GM21786 (cell line): ENCODE data around the gene COQ9.
A peak's percentile ranks its signal among the peaks of the same experiment; 100 is the strongest.

Experiments
- ATAC-seq: cut with Tn5 transposase; IDR thresholded peaks from one replicate; pipeline ENCODE4 v1.9.1; 2021; ENCODE audit not compliant: unreplicated experiment

COQ9 gene

DNA sequence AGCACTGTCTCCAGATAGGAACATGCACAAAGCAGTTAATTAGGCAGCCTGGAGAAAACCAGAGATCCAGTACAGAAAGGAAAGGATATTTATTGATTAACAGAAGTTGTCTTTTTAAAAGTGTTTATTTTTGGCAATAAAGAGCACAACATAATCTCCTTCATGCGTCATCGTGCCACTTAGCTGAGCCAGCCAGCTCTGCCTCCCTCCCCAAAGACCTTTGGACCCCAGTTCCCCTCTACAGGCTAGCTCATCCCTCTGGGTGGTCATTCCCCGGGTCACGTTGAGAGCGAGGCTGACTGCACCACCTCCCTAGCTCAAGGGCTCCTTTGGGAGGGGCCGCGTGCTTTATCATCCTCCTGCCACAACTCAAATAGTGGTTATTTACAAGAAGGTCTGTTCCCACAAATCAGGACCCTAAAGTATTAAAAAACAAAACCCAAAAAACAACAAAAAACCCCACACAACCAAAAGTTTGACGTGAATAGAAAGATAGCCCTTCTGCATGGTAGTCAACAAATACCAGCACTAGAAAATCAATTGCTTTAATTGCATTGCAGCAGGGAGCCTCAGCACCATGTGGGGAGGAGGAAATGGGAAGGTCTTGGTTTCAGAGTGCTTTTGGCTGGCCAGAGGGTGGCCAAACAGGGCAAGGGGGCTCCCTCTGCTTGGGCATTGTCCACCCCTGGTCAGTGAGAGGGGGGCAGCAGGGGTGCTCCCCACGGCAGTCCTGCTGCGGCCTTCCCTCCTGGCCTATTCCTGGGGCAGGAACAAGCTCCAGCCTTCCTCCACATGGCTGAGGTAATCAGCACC lies 24.8 kb downstream of the COQ9 start:
- ATAC-seq = no peak

DNA sequence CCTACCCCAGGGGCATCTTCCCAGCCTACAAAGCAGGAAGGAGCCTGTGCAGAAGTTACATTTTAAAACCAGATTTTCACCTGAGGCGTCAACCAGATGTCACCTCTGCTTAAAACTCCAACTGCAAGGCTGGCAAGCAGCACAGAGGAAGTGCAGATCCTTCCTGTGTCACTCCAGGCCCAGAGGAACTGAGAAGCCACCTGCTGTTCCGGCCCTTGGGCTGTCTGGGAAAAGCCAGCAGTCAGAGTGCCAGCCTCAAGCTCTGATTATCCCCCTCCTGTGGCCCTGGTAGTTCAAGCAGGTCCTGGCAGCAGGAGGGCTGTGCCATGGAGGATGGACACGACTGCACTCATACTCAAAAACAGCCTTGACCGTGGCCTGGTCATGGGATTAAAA lies 25.4 kb downstream of the COQ9 start:
- ATAC-seq = no peak

DNA sequence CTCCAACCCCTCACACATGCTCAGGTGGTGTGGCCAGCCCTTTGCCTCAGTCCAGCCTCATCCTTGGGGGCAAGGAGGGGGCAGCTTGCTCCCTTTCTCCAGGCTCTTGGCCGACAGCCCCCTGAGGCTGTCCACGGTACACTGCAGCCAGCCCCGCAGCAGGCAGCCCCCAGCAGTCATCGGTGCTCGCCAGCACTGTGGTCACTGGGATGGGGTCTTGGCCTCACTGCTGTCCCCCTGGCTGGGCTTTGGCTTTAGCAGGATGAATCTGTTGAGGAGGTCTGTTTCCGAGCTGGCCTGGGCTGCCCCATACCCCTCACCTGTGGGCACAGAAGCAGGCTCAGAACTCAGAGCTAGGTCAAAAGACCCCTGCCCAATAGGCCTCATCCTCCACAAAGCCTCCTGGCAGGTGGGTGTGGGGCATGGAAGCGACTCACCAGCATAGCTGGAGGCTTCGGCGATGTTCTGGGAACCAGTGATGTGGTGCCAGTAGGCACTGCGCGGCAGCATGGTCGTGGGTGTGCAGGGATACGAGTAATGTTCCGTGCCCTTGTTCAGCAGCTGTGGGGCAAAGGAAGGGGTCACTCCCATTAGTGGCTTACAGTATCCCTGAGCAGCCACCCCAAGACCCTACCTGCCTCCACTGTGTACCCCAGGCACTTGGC lies 26.0 kb downstream of the COQ9 start:
- no peak for ATAC-seq

DNA sequence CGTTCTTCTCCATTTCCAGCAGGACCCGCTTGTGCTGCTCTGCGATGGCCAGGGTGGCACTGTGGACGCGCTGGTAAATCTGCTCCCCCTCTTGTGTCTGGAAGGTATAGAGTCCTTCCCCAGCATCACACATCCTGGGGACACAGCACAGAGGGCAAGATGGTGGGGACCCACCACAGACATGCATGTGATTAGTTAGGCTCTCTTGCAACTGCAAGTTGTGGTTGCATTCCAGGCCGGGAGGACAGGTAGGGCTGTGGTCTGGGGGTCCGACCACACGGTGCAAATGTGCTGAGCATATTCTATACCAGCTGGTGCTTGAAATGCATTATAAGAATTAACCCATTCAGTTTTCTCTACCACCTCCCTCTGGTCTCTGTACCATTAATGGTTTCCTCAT lies 26.6 kb downstream of the COQ9 start:
- no peak for ATAC-seq

DNA sequence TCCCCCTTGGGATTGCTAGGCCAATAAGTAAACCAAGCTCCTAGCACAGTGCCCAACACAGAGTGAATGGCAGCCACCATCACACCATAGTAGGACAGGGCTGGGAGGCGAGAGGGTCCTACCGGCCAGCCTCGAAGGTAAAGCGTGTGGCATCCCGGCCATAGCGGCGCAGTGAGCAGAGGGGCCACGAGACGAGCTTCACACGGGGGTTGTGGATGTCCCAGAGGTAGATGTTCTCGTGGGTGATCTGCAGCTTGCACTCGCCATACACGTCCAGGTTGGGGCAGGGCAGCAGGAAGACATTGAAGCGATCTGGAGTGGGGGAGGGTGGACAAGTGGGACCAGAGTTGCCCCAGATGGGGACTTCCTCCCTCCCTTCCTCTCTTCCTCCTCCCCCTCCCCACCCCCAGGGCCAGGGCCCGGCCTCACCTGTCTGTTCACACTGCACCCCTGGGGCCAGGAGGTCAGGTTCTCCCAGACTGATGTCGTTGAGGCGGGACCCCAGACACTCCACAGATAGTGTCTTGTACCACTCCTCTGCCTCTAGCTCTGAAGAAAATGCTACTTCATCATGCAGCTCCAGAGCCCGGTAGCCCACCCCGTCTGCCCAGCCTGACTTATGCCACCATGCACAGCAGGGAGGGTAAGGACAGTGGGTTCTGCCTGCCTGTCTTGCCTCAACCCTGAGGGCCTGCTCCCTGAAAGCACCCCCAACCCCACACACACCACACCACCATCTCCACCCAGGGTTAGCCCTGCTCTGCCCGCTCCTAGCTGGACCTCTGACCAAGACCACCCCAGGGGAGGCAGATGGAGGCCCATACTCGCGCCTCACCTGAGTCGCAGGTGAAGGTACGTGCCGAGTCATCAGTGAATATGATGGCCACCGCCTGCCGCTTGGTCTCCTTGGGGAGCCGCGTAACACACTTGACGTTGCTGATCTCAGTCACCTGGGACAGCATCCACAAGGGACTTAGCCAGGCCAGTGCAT lies 27.7 kb downstream of the COQ9 start:
- ATAC-seq = no peak

DNA sequence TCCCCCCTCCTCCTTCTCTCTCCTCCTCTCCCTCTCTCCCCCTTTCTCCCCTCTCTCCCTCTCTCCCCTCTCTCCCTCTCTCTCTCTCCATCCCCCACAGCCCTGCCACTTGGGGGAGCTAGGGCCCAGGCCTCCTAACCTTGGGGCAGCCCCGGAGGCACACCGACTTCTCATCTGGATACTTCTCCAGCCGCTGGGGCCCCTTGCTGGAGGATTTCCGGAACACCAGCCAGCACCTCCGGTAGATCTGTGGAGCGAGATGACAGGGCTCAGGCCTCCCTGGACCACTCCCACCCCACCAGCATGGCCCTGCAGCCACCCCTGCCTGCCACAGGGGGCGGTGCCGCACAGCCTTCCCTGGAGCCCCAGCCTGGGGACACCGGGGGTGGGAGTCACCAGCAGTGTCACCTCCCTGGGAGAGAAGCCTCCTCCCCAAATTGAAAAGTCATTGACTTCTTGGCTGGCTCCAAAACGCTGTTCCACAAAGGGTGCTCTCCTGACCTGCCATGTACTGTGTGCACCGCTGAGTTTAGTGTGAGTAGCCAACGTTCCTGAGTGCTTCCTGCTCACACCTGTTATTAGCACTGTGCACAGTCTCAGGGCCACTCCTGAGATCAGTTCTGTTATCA lies 28.5 kb downstream of the COQ9 start:
- peak; percentile 91 for ATAC-seq

DNA sequence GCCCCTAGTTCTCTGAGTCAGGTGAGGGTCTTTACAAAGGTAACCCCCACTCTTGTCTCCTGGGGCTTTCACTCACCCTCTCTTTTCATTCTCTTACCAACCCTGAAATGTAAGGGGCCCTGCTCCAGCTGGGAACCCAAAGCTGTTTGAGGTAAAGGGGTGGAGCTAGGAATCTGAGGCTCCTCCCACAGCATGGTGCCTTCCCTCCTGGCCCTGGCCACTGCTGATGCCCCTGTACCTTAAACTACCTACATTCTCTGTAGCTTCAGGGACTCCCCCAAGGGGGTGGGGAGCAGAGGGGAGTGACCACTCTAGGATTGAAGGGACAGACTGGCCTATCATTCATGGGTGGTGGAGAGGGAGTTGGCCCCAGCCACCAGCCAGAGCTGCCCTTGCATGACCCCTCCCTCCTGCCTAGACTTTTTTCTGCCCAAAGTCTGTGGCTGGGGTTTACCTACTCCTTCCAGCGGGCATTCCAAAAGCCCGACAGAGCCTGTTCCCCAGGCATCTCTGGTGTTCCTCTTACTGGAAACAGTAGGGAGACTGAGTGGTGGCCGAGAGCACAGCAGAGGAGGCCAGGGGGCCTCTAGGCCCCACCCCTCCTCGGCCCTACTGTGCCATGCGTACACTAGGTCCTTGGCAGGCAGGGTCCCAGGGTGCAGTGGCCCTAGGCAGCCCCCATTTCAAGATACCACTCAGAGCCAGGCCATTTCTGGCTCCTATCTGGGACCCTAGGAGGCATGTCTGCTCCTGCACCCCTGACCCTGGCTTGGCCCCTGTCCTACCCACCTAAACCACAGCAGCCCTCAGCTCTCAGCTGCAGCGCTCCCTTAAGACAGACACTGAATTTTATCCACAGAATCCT lies 29.5 kb downstream of the COQ9 start:
- no peak for ATAC-seq

DNA sequence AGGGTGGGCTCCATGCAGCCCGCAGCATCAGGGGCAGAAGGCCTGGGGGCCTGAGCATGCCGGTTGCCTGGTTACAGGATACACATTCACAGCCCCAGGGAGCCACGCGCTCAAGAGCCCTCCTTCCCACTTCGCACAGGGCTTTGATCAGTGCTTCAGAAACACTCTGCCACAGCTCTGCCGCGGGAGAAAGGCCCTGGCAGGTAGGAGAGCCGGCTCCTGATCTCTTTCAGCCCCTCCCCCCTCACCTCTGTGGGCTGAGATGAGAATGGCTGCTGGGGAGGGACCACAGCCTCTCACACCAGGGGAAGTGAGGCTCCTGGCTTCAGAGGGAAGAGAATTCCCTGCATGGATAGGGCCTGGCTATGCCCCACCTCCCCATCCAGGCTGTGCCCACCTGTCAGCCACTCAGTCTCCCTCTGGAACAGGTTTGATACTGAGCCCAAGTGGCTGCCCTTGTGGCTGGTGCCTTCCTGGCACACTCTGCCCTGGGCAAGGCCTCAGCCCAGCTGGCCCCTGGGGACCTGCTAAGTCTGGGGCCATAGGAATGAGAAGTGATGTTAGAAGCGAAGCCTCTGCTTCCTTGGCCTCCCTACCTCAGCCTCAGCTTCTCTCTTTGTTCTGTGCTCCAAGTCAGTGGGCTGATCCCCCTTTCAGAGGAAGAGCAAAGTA lies 30.4 kb downstream of the COQ9 start:
- no peak for ATAC-seq

DNA sequence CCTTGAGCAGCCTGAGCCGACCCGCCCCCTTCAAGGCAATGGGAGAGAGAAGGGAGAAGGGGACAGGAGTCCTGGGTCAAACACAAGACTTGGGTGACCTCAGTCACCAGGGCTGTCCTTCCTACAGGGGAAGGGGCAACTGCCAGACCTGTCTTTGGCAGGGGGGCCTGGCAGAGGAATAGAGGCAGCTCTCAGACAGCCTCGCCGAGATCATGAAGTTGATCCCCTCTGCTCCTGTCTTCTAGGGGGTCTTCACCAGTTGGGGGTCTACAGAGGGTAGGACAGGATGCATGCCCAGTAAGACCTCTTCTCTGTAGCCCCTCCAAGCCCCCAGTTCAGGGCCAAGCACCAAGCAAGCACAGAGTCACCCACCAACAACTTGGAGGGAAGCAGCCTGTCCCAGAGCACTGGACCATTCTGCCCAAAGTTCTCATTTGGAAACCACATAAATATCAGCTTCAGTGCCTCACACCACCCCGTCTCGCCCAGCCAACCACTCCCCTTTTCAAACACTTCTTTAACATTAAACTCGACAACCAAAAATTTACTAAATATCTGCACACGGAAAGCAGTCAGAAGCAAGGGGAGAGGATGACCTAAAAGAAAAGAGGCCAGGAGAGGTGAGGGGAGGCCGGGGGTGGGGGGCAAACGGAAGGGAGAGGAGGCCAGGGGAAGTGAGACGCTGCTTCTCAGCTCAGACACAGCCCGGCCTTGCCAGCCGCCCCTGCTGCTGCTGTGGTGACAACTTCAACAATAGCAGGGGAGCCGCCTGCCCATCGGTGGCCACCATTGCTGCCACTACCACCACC lies 31.3 kb downstream of the COQ9 start:
- no peak for ATAC-seq

DNA sequence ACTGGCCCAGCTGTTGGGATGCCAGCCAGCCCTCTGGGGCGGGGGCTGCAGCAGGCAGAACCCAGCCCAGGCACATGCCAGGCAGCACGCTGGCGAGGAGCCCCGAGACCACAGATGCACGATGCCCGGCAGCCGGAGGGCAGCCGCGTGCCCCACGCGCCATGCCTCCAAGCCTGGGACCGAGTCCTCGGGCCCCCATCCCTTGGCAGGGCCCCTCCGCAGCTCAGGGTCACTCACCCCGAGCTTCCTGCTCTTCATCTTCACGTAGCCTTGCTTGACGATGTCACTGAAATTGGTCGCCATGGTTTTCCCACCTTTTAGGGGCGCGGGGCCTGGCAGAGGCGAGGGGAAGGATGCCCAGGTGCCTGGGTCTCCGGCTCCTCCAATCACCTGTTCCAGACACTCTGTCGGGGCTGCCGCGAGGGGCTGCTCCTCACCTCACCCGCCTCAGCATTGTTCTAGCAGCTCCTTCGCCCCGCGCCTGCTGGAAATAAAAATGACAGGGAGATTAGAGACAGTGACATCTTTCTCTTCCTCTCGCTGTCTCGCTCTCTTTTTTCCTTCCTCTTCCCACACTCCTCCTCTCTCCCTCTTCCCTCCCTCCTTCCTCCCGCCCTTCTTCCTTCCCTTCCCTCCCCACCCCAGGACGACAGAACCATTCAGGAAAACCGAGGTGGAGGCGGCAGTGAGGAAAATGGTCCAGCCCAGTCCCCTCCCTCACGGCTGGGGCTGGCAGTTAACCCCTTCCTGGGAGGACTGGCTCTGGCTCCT lies 32.1 kb downstream of the COQ9 start:
- ATAC-seq = no peak

DNA sequence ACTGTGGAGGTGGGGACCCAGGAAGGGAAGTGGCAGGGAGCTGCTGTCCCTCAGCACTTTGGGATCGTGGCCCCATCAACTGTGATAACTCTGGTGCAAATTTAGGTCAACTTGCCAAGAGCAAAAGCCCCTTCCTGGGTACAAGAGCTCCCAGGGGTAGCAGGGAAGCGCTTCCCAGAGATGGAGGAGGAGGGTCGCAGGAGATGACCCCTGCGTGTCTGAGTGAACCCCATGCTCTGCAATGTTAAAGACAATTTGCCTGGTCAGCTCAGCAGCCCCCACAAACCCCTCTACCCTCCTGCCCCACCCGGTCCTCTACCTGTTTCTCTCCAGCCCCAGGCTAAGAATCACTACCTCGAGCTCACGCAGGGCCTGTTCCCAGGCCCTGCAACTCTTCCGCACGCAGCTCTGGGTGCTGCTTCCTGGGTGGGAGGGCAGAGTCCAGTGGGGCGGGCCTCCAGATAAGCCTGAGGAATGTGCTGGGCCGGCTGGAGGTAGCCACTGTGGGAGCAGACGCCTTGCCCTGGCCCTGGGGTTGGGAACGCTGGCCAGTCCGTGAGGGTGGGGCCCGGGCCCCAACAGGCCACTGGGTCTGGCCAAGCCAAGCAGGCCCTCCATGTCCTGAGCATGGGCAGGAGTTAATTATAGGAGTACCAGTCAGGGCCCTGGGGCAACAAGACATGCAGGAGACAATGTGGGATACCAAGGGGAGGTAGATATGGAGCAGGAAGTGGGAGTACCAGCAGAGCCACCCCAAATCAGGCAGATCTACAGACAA lies 32.9 kb downstream of the COQ9 start:
- ATAC-seq = no peak

DNA sequence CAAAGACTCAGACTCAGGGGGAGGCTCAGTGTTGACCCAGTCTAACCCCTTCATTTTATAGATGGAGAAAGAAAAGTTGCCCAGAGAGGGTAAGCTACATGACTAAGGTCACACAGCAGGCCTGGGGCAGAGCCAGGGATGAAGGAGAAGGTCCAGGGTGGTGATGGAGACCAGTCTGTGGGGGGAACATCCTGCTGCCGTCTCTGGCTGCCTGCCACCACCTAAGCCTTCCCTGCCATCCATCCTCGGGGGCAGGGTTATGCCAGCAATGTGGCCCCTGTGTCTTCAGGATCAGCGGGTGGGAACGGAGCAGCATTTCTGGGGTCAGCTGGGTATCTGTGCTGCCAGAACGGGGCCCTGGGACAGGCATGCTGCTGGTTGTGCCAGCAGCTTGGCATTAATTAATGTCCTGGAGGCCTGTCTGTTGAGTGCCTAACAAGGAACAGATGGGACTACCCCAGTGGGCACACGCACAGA lies 33.5 kb downstream of the COQ9 start:
- no peak for ATAC-seq

DNA sequence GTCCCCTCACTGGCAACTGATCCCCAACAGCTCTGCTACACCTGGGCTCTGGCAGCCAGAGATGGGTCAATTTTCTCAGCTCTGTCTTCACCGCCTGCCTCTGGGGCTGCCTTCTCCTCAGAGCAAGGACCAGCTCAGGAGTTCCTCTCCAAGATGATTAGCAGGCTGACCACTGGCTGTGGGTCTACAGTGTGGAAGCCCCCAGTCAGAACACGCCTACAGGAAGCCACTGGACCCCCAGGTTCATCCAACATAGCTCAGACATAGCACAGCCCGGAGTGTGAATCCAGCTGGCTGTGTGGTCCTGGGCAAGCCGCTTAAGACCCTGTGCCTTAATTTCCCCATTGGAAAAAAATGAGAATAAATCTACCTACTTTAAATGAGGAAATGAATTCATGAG lies 34.1 kb downstream of the COQ9 start:
- ATAC-seq = no peak

DNA sequence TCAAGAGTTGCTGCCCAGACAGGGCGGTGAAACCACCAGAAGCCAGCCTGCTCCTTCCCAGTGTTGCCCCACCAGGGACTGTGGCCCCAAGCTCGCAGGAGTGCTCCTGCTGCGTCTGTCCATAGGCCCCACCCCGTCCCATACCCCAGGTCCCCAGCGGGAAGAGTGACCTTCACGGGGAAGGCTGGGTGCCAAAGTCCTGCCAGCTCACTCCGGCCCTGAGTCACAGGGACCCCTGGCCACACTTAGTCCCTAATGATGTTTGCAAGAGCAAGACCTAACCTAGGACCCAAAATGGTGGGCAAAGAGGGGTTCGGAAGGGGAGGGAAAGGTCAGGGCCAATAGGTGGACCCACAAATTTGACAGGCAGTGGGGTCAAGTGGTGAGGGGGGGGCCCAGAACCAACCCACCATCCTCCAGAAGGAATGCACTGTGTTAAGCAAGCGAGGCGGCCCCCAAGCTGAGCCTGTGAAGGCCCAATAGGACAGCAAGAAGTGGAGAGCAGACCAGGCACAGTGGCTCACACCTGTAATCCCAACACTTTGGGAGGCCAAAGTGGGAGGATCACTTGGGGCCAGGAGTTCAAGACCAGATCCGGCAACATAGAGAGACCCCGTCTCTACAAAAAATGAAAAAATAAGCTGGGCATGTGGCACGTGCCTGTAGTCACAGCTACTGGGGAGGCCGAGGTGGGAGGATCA lies 35.7 kb downstream of the COQ9 start:
- ATAC-seq = no peak

DNA sequence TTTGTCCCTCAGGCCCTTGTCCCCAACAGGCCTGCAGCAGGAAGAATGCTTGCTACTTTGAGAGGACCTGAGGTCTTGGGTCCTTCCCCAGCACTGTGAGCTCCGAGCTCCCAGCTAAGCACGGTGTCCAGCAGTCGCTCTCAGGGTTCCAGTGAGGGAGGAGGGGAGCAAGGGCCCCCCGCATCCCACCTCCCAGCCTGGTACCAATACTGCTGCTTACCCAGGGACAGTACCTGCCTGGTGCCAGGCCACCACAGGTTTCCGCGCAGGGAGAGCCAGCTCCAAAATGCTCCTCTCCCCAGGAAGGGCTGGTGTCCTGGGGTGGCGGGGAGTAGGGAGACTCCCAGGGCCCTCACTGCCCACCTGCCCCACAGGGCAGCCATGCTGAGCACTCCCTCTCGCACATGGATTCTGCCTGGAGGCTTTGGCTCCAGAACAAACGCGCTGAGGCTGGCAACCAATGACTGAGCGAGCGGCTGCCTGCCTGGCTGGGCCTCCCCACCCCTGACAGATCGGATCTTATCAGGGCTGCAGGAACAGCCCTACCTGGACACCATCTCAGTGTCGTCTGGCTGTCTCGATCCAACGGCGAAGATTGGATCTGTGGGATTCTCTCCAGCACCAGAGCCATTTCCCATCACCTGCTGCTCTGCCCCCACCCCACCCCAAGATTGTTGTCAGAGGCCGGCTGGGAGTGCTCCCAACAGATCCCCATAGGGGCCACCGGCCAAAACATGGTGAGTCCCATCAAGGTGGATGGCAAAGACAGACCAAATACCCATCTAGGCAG lies 36.6 kb downstream of the COQ9 start:
- no peak for ATAC-seq
